Transverse colon (tissue), 4 donors: ENCODE measurements around the gene TXNIP.

ENCODE experiments used
- CTCF ChIP-seq, 5 experiments: fragments of 200-600 bp in 3 of 5; fragments of 450-650 bp in 2 of 5; sonication (generic) in 3 of 5; IDR thresholded peaks; 1 replicate in 2 of 5; 2 replicates in 3 of 5; pipeline ENCODE4 v1.5.1; 2016 to 2017; ENCODE audit warnings: antibody characterized with exemption in 5 of 5, inconsistent platforms in 3 of 5, mild to moderate bottlenecking in 2 of 5, moderate library complexity in 1 of 5
- POLR2A ChIP-seq: fragments of 450-650 bp; IDR thresholded peaks from one replicate; pipeline ENCODE4 v1.6.1; 2016; ENCODE audit warnings: antibody characterized with exemption, mild to moderate bottlenecking, moderate library complexity
- POLR2AphosphoS5 ChIP-seq, 3 donors: sonication (generic); formaldehyde crosslinking; IDR thresholded peaks; one replicate each; pipeline ENCODE4 v1.6.1; 2016; ENCODE audit warnings: antibody characterized with exemption in 3 of 3

- TF ChIP-seq CTCF (IDR thresholded peaks at IDR 0.05) (peak; percentile 27 to 45 (median 43)), POLR2AphosphoS5 (IDR thresholded peaks at IDR 0.05) (no peak), POLR2A (no peak)
Measured at GRCh38 chr1:146032631-146033219, 36.3 kb upstream of the TXNIP start.
